Dermis microvascular lymphatic vessel endothelial cell (primary cell): Measurements from ENCODE around the gene SMARCD3. TPM values are rescaled to one million over a fixed set of nuclear protein-coding genes. Genes with fewer than 3 reads are reported as not detected.

Experiments
- total RNA-seq: library from RNA; depleted of rRNA; stranded (reverse); fragments of >200 nt; gene quantifications from 2 replicates; pipeline ENCODE4 v1.2.1, GENCODE V29; 2014

SMARCD3 gene
- total RNA-seq, 1 donor from 2014 or later, result 1.8 TPM

Other genes starting within 250 kb of the SMARCD3 start
- under 0.01 and 0.13 TPM in 2 replicates for gene ATG9B, start 224.2 kb downstream of the SMARCD3 start, total RNA-seq
- 13.9 and 14.0 TPM in 2 replicates for gene ABCB8, start 220.2 kb downstream of the SMARCD3 start, total RNA-seq
- gene ASIC3, start 200.2 kb downstream of the SMARCD3 start, total RNA-seq, result under 0.01 and 0.13 TPM in 2 replicates
- gene CDK5, start 190.8 kb downstream of the SMARCD3 start, total RNA-seq, result 14.7 and 17.3 TPM in 2 replicates
- gene SLC4A2, start 189.1 kb downstream of the SMARCD3 start, total RNA-seq, result 41.3 and 68.3 TPM in 2 replicates
- 43.9 and 49.3 TPM in 2 replicates for gene FASTK, start 167.9 kb downstream of the SMARCD3 start, total RNA-seq
- 14.8 and 16.7 TPM in 2 replicates for gene TMUB1, start 165.2 kb downstream of the SMARCD3 start, total RNA-seq
- 43.8 and 69.4 TPM in 2 replicates for gene AGAP3, start 162.2 kb downstream of the SMARCD3 start, total RNA-seq
- gene GBX1, start 81.0 kb downstream of the SMARCD3 start, total RNA-seq, result not detected in 2 replicates
- not detected in 2 replicates for gene ASB10, start 61.4 kb downstream of the SMARCD3 start, total RNA-seq
- not detected in 2 replicates for gene H2BK1, start 38.2 kb downstream of the SMARCD3 start, total RNA-seq
- 44.5 and 48.0 TPM in 2 replicates for gene ABCF2, start 21.5 kb downstream of the SMARCD3 start, total RNA-seq
- 29.4 and 45.1 TPM in 2 replicates for gene CHPF2, start 16.2 kb downstream of the SMARCD3 start, total RNA-seq
- 26.3 and 31.4 TPM in 2 replicates for gene NUB1, start 93.1 kb upstream of the SMARCD3 start, total RNA-seq
- gene WDR86, start 161.3 kb upstream of the SMARCD3 start, total RNA-seq, result not detected in 2 replicates
- not detected in 2 replicates for gene CRYGN, start 191.4 kb upstream of the SMARCD3 start, total RNA-seq